Endothelial cell of umbilical vein (primary cell): ENCODE data around the gene SETD3.

Experiments
- EZH2 ChIP-seq: IDR thresholded peaks from 2 replicates; pipeline ENCODE4 v1.6.1; 2012; ENCODE audit warnings: borderline replicate concordance, low read depth, mild to moderate bottlenecking, moderate library complexity, low read length, inconsistent platforms; ENCODE audit not compliant: severe bottlenecking
- GATA2 ChIP-seq: IDR thresholded peaks from 2 replicates; pipeline ENCODE4 v1.7.0; 2011; ENCODE audit warnings: low read depth, mild to moderate bottlenecking, moderate library complexity, mixed read lengths, low read length; ENCODE audit not compliant: insufficient read length, insufficient read depth
- POLR2A ChIP-seq: IDR thresholded peaks from 2 replicates; pipeline ENCODE4 v1.6.1; 2012; ENCODE audit warnings: low read depth, mild to moderate bottlenecking, control low read depth, low read length
- POLR2AphosphoS5 ChIP-seq: IDR thresholded peaks from 2 replicates; pipeline ENCODE4 v1.6.1; 2012; ENCODE audit warnings: low read depth, mild to moderate bottlenecking, control low read depth, low read length, moderate library complexity; ENCODE audit not compliant: insufficient read depth
- TF ChIP-seq, protein P1 (sequence below), 2 donors: IDR thresholded peaks; 1 replicate in 1 of 2; 2 replicates in 1 of 2; pipeline ENCODE4 v1.5.1; 2011; ENCODE audit warnings: low read length in 2 of 2, mild to moderate bottlenecking in 2 of 2, moderate library complexity in 2 of 2, control low read depth in 1 of 2, inconsistent platforms in 1 of 2, low read depth in 1 of 2; ENCODE audit not compliant: insufficient read depth in 1 of 2; ENCODE audit errors: extremely low read depth in 1 of 2
- TF ChIP-seq, protein P2 (sequence below): IDR thresholded peaks from 2 replicates; pipeline ENCODE4 v1.6.1; 2011; ENCODE audit not compliant: insufficient read depth, insufficient read length

DNA sequence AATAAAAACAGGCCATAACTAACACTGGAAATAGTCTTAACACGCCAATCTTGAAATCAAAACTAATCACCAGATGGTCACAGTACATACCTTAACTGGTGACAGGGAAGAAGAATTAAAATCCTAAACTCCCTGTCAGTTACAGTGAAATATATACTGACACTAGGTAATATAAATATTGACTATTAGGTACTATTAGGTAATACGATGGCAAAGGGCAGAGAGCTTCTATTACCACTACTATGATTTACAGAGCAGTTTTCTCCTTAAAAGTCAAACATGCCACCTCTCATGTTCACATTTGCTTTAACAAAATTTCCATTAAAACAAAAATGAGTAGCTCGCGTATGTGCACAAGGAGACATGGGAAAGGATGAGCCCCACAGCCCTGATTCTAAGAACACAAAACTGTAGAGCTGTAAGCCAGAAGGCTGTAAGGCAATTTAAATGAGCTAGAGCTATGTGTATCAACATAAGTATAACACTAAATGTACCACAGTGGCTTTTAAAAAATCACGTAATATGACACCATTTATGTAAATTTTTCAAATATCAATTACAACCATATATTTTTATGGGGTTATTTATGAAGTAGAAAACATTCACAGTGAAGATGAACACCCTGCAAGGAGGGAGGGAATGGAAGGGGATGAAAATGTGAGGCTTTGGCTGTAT lies 19.1 kb downstream of the SETD3 start:
- TF ChIP-seq, protein P1, sequence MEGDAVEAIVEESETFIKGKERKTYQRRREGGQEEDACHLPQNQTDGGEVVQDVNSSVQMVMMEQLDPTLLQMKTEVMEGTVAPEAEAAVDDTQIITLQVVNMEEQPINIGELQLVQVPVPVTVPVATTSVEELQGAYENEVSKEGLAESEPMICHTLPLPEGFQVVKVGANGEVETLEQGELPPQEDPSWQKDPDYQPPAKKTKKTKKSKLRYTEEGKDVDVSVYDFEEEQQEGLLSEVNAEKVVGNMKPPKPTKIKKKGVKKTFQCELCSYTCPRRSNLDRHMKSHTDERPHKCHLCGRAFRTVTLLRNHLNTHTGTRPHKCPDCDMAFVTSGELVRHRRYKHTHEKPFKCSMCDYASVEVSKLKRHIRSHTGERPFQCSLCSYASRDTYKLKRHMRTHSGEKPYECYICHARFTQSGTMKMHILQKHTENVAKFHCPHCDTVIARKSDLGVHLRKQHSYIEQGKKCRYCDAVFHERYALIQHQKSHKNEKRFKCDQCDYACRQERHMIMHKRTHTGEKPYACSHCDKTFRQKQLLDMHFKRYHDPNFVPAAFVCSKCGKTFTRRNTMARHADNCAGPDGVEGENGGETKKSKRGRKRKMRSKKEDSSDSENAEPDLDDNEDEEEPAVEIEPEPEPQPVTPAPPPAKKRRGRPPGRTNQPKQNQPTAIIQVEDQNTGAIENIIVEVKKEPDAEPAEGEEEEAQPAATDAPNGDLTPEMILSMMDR (IDR thresholded peaks at IDR 0.05; ENCODE audit: extremely low read depth in 1 of 2, insufficient read depth in 1 of 2, low read depth in 1 of 2, low read length in 2 of 2): no peak
- TF ChIP-seq, protein P2, sequence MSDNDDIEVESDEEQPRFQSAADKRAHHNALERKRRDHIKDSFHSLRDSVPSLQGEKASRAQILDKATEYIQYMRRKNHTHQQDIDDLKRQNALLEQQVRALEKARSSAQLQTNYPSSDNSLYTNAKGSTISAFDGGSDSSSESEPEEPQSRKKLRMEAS: no peak
- TF ChIP-seq POLR2A: no peak
- TF ChIP-seq GATA2: no peak
- no peak for TF ChIP-seq POLR2AphosphoS5
- no peak for TF ChIP-seq EZH2
